ACC112 (cell line): Measurements from ENCODE around the gene NPR1.
"Not testable (repeated sequence)": the region's sequence is repeated elsewhere in the genome, so short reads cannot be mapped to it uniquely, and the experiment has no call there.

Source experiments
- H2AFZ ChIP-seq: fragments of 200-600 bp; sonication (generic); one replicate; pipeline ENCODE4 v1.6.0; 2017; ENCODE audit warnings: antibody characterized with exemption, low read length; ENCODE audit not compliant: unreplicated experiment
- H3K27ac ChIP-seq: fragments of 200-600 bp; sonication (generic); 2 replicates; pipeline ENCODE4 v1.5.1; 2014; ENCODE audit warnings: low read depth, mild to moderate bottlenecking, antibody characterized with exemption, low read length, moderate library complexity
- H3K27me3 ChIP-seq: fragments of 200-600 bp; sonication (generic); 2 replicates; pipeline ENCODE4 v1.6.1; 2014; ENCODE audit warnings: mild to moderate bottlenecking, antibody characterized with exemption, low read length, moderate library complexity, mixed read lengths; ENCODE audit not compliant: insufficient read depth
- H3K36me3 ChIP-seq: fragments of 200-600 bp; sonication (generic); 2 replicates; pipeline ENCODE4 v1.6.1; 2016; ENCODE audit warnings: mild to moderate bottlenecking, antibody characterized with exemption, low read length, moderate library complexity, mixed read lengths; ENCODE audit not compliant: insufficient read depth
- H3K4me1 ChIP-seq: fragments of 200-600 bp; sonication (generic); one replicate; pipeline ENCODE4 v1.6.1; 2016; ENCODE audit warnings: low read length, mixed read lengths; ENCODE audit not compliant: insufficient read depth, unreplicated experiment, control insufficient read depth
- H3K4me3 ChIP-seq: fragments of 200-600 bp; sonication (generic); 2 replicates; pipeline ENCODE4 v1.5.1; 2014; ENCODE audit warnings: mild to moderate bottlenecking, low read depth, low read length
- H3K79me2 ChIP-seq: fragments of 200-600 bp; sonication (generic); one replicate; pipeline ENCODE4 v1.6.0; 2016; ENCODE audit warnings: low read length; ENCODE audit not compliant: control insufficient read depth, unreplicated experiment, insufficient read depth

The NPR1 gene

GRCh38 chr1:153667439-153667838 lies 11.0 kb upstream of the NPR1 start:
- Histone ChIP-seq H3K36me3 (peaks cover 42% of the 10 kb centered on the region), H3K79me2 (peaks cover 31% of the 10 kb centered on the region), H3K27me3 (no peaks in the 10 kb centered on the region), H3K27ac (no peak overlapping the region), H2AFZ (no peak overlapping the region), H3K4me3 (no peak overlapping the region), H3K4me1 (peaks cover 23% of the 10 kb centered on the region)

DNA sequence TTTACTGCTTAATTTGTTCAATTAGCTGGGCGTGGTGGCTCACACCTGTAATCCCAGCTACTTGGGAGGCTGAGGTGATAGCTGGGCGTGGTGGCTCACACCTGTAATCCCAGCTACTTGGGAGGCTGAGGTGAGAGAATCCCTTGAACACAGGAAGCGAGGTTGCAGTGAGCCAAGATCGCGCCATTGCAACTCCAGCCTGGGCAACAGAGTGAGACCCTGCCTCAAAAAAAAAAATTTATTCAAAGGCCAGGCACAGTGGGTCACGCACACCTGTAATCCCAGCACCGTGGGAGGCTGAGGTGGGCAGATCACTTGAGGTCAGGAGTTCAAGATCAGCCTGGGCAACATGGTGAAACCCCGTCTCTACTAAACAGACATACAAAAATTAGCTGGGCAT lies 9.8 kb upstream of the NPR1 start:
- Histone ChIP-seq H3K79me2 (peaks cover 31% of the 10 kb centered on the region), H3K36me3 (peaks cover 35% of the 10 kb centered on the region), H3K4me1 (peaks cover 14% of the 10 kb centered on the region)
- H3K4me3 ChIP-seq, H3K27ac ChIP-seq, H3K27me3 ChIP-seq, H2AFZ ChIP-seq: not testable (repeated sequence)

DNA sequence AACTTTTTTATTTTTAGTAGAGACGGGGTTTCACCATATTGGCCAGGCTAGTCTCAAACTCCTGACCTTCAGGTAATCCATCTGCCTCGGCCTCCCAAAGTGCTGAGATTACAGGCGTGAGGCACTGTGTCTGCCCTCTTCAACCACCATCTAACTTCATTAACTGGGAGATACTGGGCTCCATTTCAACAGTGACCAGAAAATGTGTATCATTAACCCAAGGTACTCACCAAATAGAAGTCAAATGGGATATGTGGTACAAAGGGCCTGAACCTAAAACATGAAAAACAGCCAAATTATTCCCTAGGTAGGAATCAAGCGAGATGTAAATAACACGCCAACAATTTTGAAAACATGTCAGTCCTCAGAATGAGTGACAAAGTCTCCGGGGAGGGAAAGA lies 8.9 kb upstream of the NPR1 start:
- no peak overlapping the region for H2AFZ ChIP-seq
- peaks cover 29% of the 10 kb centered on the region for H3K36me3 ChIP-seq
- no peak overlapping the region for H3K27ac ChIP-seq
- peaks cover 31% of the 10 kb centered on the region for H3K79me2 ChIP-seq
- H3K4me1 ChIP-seq, result peaks cover 8% of the 10 kb centered on the region
- H3K4me3 ChIP-seq, result peak overlapping the region; percentile 94
- no peaks in the 10 kb centered on the region for H3K27me3 ChIP-seq

DNA sequence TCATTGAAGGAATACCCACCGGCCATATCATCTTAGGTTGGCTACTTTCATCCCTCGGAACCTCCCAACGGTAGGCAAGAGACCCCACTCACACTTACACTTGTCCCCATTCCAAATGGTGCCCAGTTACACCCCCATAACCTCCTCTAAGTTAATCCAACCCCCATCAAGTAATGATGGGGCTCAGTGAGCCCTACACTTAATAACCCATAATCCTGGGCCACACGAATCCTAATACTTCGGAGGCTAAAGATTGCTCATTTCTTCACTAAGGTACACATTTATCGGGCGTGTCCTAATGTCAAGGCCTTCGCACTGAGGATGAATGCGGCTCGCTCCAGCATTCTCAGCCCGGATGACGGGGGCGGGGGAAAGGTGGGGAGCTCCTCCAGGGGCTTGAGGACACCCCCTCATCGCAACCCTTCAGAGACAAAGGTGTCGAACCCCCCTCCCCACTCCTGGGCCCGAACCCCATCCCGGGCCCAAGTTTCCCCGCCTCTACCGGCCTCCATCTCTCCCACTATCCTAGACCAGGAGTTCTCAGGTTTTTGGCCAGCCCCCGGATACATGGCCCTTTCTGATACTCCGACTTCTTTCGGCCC lies 8.1 kb upstream of the NPR1 start:
- H3K36me3 ChIP-seq, result peaks cover 22% of the 10 kb centered on the region
- peaks cover 31% of the 10 kb centered on the region for H3K79me2 ChIP-seq
- H3K4me1 ChIP-seq, result peaks cover 8% of the 10 kb centered on the region
- peak overlapping the region; percentile 64; the same call in 1 of the 2 replicates for H3K27ac ChIP-seq
- peak overlapping the region; percentile 61 for H2AFZ ChIP-seq
- peak overlapping the region; percentile 94 for H3K4me3 ChIP-seq
- no peaks in the 10 kb centered on the region for H3K27me3 ChIP-seq

GRCh38 chr1:153670859-153671627 lies 7.4 kb upstream of the NPR1 start, which contains the start of gene ILF2:
TSS of gene ILF2 (minus strand) at chr1:153670993. CDS start at chr1:153670922, 71 bp downstream.
- no peaks in the 10 kb centered on the region for H3K27me3 ChIP-seq
- peaks cover 18% of the 10 kb centered on the region for H3K36me3 ChIP-seq
- H3K79me2 ChIP-seq, result peaks cover 31% of the 10 kb centered on the region
- H3K27ac ChIP-seq, result peak within 1 kb of the TSS; percentile 84
- peak within 1 kb of the TSS; percentile 61 for H2AFZ ChIP-seq
- peak within 1 kb of the TSS; percentile 94 for H3K4me3 ChIP-seq
- peaks cover 8% of the 10 kb centered on the region for H3K4me1 ChIP-seq

DNA sequence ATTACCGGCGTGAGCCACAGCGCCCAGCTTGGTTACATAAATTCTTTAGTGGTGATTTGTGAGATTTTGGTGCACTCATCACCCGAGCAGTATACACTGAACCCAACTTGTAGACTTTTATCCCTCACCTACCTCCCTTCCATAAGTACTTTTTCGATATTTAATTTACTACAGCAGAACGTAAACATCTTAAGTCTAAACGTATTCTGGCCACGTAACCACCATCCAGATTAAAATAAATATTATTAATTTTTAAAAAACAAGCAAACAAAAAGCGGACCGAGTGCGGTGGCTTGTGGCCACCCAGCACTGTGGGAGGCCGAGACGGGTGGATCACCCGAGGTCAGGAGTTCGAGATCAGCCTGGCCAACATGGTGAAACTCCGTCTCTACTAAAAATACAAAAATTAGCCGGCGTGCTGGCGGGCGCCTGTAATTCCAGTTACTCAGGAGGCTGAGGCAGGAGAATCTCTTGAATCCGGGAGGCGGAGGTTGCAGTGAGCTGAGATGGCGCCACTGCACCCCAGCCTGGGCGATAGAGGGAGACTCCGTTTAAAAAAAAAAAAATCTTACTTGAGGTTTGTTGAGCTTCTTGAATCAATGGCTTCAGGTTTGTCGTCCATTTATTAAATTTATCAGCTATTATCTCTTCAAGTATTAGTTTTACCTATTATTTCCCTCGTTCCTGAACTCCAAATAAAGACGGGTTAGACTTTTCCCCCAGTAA lies 6.7 kb upstream of the NPR1 start:
- H3K27me3 ChIP-seq, H3K4me1 ChIP-seq: not testable (repeated sequence)
- Histone ChIP-seq H2AFZ (peak overlapping the region; percentile 88), H3K36me3 (peaks cover 18% of the 10 kb centered on the region), H3K4me3 (peak overlapping the region; percentile 74), H3K79me2 (peaks cover 31% of the 10 kb centered on the region), H3K27ac (peak overlapping the region; percentile 84)

GRCh38 chr1:153673511-153673910 lies 5.0 kb upstream of the NPR1 start:
- Histone ChIP-seq H3K4me3 (no peak overlapping the region), H3K4me1 (peaks cover 8% of the 10 kb centered on the region), H3K79me2 (peaks cover 23% of the 10 kb centered on the region), H3K27ac (no peak overlapping the region), H3K27me3 (peaks cover 7% of the 10 kb centered on the region; the same call in 1 of the 2 replicates), H2AFZ (no peak overlapping the region), H3K36me3 (peaks cover 9% of the 10 kb centered on the region)

DNA sequence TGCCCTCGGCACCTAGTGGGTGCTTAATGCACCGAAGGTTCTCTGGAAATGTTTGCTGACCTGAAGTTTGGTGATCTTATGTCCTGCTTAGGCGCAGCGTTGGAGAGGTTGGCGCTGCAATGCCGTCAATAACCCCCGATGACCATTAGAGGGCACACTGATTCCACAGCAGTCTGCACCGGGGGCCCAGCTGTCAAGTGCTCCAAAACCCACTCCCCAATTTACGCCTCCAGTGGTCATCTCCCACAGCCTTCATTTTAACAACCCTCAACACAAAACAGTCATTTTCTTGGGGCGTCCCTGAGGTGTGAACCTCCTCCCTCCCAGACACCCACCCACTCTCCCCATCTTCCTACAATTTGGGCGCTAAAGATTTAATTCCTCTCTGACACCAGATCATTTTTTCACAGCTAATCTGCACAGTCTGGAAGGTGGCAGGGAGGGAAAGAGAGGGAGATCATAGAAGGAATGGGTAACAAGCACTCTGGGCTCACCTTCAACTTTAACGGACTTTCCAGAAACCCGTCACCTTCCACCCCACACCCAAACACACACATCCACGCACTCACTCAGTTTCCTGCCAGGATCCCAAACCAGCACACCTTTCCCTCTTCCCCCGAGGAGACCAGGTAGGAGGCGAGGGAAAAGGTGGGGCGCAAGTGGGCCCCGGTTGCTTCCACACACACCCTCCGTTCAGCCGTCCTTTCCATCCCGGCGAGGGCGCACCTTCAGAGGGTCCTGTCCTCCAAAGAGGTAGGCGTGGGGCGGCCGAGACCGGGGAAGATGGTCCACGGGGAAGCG lies 570 bp upstream of the NPR1 start:
- H3K4me1 ChIP-seq, result no peaks in the 10 kb centered on the region
- peak overlapping the region; percentile 69 for H2AFZ ChIP-seq
- peaks cover 38% of the 10 kb centered on the region for H3K27me3 ChIP-seq
- H3K36me3 ChIP-seq, result no peaks in the 10 kb centered on the region
- H3K79me2 ChIP-seq, result no peaks in the 10 kb centered on the region
- H3K27ac ChIP-seq, result no peak overlapping the region
- peak overlapping the region; percentile 73 for H3K4me3 ChIP-seq

GRCh38 chr1:153679337-153680119 lies 1.0 kb downstream of the NPR1 start:
- Histone ChIP-seq H3K27me3 (peaks cover 38% of the 10 kb centered on the region), H3K27ac (no peak overlapping the region), H3K4me3 (peak overlapping the region; percentile 73), H3K36me3 (no peaks in the 10 kb centered on the region), H2AFZ (peak overlapping the region; percentile 69), H3K4me1 (no peaks in the 10 kb centered on the region), H3K79me2 (no peaks in the 10 kb centered on the region)

DNA sequence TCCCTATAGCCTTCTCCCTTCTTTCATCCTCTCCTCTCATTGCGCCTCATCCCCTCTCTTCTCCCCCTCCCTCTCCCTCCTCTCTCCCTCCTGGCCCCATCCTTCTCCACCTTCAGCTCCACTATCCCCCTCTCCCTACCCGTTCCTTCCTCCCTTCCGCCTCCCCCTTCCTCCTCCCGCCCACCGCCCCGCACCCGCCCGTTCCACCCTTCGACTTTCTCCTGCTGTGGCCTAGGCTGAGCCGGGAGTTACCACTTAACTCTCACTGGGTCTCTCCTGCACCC lies 1.6 kb downstream of the NPR1 start:
- no peaks in the 10 kb centered on the region for H3K36me3 ChIP-seq
- no peak overlapping the region for H3K27ac ChIP-seq
- no peaks in the 10 kb centered on the region for H3K4me1 ChIP-seq
- H3K27me3 ChIP-seq, result peaks cover 38% of the 10 kb centered on the region
- no peaks in the 10 kb centered on the region for H3K79me2 ChIP-seq
- H2AFZ ChIP-seq, result no peak overlapping the region
- no peak overlapping the region for H3K4me3 ChIP-seq
